ENCODE results near the gene CTNNA2. TPM values are rescaled to one million over a fixed set of nuclear protein-coding genes. Genes with fewer than 3 reads are reported as not detected.

The CTNNA2 gene
- total RNA-seq, 1 experiment from 2014 or later = 0.54 TPM

DNA sequence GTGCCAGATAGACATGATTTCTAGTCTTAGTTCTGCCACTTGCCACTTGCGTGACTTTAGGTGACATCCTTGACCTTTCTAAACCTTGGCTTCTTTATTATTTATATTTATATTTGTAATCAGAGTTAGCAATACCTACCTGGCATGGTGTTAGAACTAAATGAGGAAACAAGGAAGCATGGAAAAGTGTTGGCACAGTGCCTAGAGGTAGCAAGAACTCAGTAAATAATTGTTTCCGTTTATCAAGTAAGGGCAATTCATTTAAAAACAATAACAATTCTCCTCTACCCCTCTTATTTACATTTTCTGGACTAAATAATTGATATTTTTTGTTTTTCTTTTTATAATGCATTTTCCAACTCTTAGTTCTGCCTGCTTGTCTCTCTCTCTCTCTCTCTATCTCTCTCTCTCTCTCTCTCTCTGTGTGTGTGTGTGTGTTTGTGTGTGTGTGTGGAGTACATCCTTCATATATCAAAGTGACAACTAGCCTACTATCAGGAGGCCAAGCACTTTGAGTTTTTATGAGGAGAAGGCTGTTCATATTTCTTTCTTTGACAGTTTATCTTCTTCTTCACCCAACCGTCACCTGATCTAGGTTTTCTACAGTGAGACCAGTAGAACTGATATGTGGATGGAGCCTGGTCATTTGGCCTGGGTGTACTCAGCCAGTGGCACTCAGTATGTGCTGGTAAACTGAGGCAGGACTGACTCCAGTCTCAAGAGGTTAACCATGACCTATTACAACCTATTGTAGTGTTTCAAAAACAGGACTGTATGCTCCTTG, 657.2 kb downstream of the CTNNA2 start:
- BruUV-seq (replicated peaks) = no TSS peak
- Histone ChIP-seq H3K9me3 (ENCODE audit: control insufficient read depth, insufficient read depth, low read depth, low read length) (no peaks in the 10 kb centered on the region), H3K27me3 (ENCODE audit: control insufficient read depth, insufficient read depth, low read length) (no peaks in the 10 kb centered on the region), H3K4me3 (ENCODE audit: low read depth in 2 of 2, low read length in 2 of 2) (no peak overlapping the region), H3K36me3 (ENCODE audit: control insufficient read depth, insufficient read depth, low read length) (no peaks in the 10 kb centered on the region), H3K27ac (ENCODE audit: low read length) (no peak overlapping the region), H3K4me1 (ENCODE audit: control insufficient read depth, insufficient read depth, low read length) (no peaks in the 10 kb centered on the region)
- intact Hi-C loops (cut with micrococcal nuclease; ENCODE audit: unreplicated experiment) = no loop called here
- in situ Hi-C loops (cut with HindIII; ENCODE audit: low pct_unique_long_range_greater_than_20kb, low sequenced_read_pairs) = no loop called here
- ATAC-seq (no peak), DNase-seq (ENCODE audit: low read depth, low spot score) (no peak)
- CTCF ChIA-PET = no interaction called here
- POLR2A ChIA-PET = no interaction called here
- TF ChIP-seq, protein P1, sequence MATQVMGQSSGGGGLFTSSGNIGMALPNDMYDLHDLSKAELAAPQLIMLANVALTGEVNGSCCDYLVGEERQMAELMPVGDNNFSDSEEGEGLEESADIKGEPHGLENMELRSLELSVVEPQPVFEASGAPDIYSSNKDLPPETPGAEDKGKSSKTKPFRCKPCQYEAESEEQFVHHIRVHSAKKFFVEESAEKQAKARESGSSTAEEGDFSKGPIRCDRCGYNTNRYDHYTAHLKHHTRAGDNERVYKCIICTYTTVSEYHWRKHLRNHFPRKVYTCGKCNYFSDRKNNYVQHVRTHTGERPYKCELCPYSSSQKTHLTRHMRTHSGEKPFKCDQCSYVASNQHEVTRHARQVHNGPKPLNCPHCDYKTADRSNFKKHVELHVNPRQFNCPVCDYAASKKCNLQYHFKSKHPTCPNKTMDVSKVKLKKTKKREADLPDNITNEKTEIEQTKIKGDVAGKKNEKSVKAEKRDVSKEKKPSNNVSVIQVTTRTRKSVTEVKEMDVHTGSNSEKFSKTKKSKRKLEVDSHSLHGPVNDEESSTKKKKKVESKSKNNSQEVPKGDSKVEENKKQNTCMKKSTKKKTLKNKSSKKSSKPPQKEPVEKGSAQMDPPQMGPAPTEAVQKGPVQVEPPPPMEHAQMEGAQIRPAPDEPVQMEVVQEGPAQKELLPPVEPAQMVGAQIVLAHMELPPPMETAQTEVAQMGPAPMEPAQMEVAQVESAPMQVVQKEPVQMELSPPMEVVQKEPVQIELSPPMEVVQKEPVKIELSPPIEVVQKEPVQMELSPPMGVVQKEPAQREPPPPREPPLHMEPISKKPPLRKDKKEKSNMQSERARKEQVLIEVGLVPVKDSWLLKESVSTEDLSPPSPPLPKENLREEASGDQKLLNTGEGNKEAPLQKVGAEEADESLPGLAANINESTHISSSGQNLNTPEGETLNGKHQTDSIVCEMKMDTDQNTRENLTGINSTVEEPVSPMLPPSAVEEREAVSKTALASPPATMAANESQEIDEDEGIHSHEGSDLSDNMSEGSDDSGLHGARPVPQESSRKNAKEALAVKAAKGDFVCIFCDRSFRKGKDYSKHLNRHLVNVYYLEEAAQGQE (IDR thresholded peaks at IDR 0.05; ENCODE audit: insufficient read depth in 1 of 2, low read depth in 2 of 2, low read length in 1 of 2) = no peak
- TF ChIP-seq, protein P2, sequence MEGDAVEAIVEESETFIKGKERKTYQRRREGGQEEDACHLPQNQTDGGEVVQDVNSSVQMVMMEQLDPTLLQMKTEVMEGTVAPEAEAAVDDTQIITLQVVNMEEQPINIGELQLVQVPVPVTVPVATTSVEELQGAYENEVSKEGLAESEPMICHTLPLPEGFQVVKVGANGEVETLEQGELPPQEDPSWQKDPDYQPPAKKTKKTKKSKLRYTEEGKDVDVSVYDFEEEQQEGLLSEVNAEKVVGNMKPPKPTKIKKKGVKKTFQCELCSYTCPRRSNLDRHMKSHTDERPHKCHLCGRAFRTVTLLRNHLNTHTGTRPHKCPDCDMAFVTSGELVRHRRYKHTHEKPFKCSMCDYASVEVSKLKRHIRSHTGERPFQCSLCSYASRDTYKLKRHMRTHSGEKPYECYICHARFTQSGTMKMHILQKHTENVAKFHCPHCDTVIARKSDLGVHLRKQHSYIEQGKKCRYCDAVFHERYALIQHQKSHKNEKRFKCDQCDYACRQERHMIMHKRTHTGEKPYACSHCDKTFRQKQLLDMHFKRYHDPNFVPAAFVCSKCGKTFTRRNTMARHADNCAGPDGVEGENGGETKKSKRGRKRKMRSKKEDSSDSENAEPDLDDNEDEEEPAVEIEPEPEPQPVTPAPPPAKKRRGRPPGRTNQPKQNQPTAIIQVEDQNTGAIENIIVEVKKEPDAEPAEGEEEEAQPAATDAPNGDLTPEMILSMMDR (IDR thresholded peaks at IDR 0.05) = no peak
- TF ChIP-seq SIN3A (IDR thresholded peaks at IDR 0.05; ENCODE audit: borderline replicate concordance, insufficient read depth, low read depth, low read length) (no peak), POLR2AphosphoS5 (IDR thresholded peaks at IDR 0.05; ENCODE audit: low read depth, low read length) (no peak), TCF7L2 (IDR thresholded peaks at IDR 0.05; ENCODE audit: low read depth, low read length) (no peak)

DNA sequence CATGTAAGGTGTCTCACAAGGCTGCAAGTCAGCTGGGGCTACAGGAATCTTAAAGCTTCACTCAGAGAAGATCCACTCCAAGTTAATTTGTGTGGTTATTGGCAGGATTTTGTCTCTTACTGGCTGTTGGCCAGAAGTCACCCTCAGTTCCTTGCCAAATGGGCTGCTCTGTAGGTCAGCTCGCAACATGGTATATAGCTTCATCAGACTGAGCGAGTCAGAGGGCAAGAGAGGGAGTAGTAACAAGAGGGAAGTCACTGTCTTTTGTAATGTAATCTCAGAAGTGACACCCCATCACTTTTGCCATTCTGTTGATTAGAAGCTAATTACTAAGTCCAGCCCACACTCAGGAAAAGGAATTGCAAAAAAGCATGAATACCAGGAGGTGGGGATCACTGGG, 672.2 kb downstream of the CTNNA2 start:
- BruUV-seq (replicated peaks) = no TSS peak
- Histone ChIP-seq H3K9me3 (ENCODE audit: control insufficient read depth, insufficient read depth, low read depth, low read length) (no peaks in the 10 kb centered on the region), H3K27ac (ENCODE audit: low read length) (no peak overlapping the region), H3K36me3 (ENCODE audit: control insufficient read depth, insufficient read depth, low read length) (no peaks in the 10 kb centered on the region), H3K27me3 (ENCODE audit: control insufficient read depth, insufficient read depth, low read length) (no peaks in the 10 kb centered on the region), H3K4me3 (ENCODE audit: low read depth in 2 of 2, low read length in 2 of 2) (no peak overlapping the region), H3K4me1 (ENCODE audit: control insufficient read depth, insufficient read depth, low read length) (no peaks in the 10 kb centered on the region)
- DNase-seq (ENCODE audit: low read depth, low spot score) = no peak
- CTCF ChIA-PET = no interaction called here
- POLR2A ChIA-PET = no interaction called here
- intact Hi-C loops (cut with micrococcal nuclease; ENCODE audit: unreplicated experiment) = no loop called here
- ATAC-seq = no peak
- no peak for TF ChIP-seq POLR2AphosphoS5 (IDR thresholded peaks at IDR 0.05; ENCODE audit: low read depth, low read length)
- TF ChIP-seq, protein P1 (IDR thresholded peaks at IDR 0.05; ENCODE audit: insufficient read depth in 1 of 2, low read depth in 2 of 2, low read length in 1 of 2) = no peak
- TF ChIP-seq SIN3A (IDR thresholded peaks at IDR 0.05; ENCODE audit: borderline replicate concordance, insufficient read depth, low read depth, low read length) = no peak
- TF ChIP-seq, protein P2 (IDR thresholded peaks at IDR 0.05) = no peak
- TF ChIP-seq TCF7L2 (IDR thresholded peaks at IDR 0.05; ENCODE audit: low read depth, low read length) = no peak
- in situ Hi-C loops (cut with HindIII; ENCODE audit: low pct_unique_long_range_greater_than_20kb, low sequenced_read_pairs) = no loop called here

Measured in Panc1 (cell line).